Spleen (tissue), 7 donors: Measurements from ENCODE around the gene ARID3B.

ENCODE experiments used
- CTCF ChIP-seq, 11 experiments: fragments of 200-600 bp in 7 of 11; fragments of 450-650 bp in 4 of 11; sonication (generic) in 4 of 11; IDR thresholded peaks in 8 of 11; conservative IDR thresholded peaks in 3 of 11; 1 replicate in 7 of 11; 2 replicates in 4 of 11; pipeline versions ENCODE4 v1.4.0 to v1.8.0; 2016 to 2021; ENCODE audit warnings: antibody characterized with exemption in 11 of 11, inconsistent platforms in 4 of 11, mild to moderate bottlenecking in 1 of 11
- POLR2A ChIP-seq, 3 donors: fragments of 450-650 bp; IDR thresholded peaks; one replicate each; pipeline ENCODE4 v1.5.1; 2017; ENCODE audit warnings: antibody characterized with exemption in 3 of 3, mild to moderate bottlenecking in 1 of 3
- POLR2AphosphoS5 ChIP-seq, 3 donors: sonication (generic); formaldehyde crosslinking; IDR thresholded peaks; one replicate each; pipeline ENCODE4 v1.5.1; 2017; ENCODE audit warnings: antibody characterized with exemption in 3 of 3
- donor health status: DM: no; HTN: no; CAD: no; lungs with moderate emphysema.
- donor health status: DM: no; HTN: no; CAD: no.
- donor health status: DM: no; HTN: no; CAD: no.

GRCh38 chr15:74616996-74617395 lies 76.0 kb downstream of the ARID3B start:
- TF ChIP-seq CTCF (IDR thresholded peaks at IDR 0.05 in 8 of 11, conservative IDR thresholded peaks at IDR 0.05 in 3 of 11) (no peak), POLR2AphosphoS5 (IDR thresholded peaks at IDR 0.05) (no peak), POLR2A (IDR thresholded peaks at IDR 0.05) (no peak)
